ENCODE data around the gene GNAI1. TPM values are rescaled to one million over a fixed set of nuclear protein-coding genes. Genes with fewer than 3 reads are reported as not detected.
A peak's percentile ranks its signal among the peaks of the same experiment; 100 is the strongest.

Gene GNAI1
- total and polyA plus RNA-seq, 2 of the 13 experiments (the other 11 are each of a cell fraction or from before 2014, with no cell fraction given): 3.5 to 5.7 TPM

DNA sequence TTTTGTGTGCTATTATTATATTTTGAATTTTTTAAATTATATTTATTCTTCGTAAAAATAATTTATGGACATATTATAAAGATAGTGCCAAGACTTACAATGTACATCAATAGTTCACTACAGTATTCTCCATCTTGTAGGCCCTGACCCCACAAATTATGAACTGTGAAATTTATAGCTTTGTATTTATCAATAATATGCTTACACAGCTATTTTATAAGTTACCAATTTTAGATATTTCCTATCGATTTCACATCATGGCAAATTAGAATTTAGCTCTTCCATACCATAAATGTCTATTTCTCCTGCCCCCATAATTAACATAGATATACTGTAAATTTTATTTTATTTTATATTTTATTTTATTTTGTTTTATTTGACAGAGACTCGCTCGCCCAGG lies 34.4 kb upstream of the GNAI1 start:
- no peak for FAIRE-seq
- H3K27me3 ChIP-seq (ENCODE audit: control insufficient read depth in 1 of 2, insufficient read depth in 2 of 2, low read length in 2 of 2): no peaks in the 10 kb centered on the region
- no peaks in the 10 kb centered on the region for H3K36me3 ChIP-seq (replicated peaks in 1 of 2; ENCODE audit: control insufficient read depth in 1 of 2, insufficient read depth in 2 of 2, low read length in 2 of 2)
- DNase-seq (ENCODE audit: low spot score): no peak
- no peak overlapping the region for H3K27ac ChIP-seq (ENCODE audit: extremely low read length, insufficient read depth, low read length)
- intact Hi-C loops (cut with micrococcal nuclease; ENCODE audit: unreplicated experiment): no loop called here
- no peaks in the 10 kb centered on the region for H3K79me2 ChIP-seq (ENCODE audit: insufficient read depth, low read length)
- H3K4me2 ChIP-seq (ENCODE audit: low read depth, low read length): no peak overlapping the region
- no TSS peak for BruUV-seq (replicated peaks)
- H2AFZ ChIP-seq (ENCODE audit: low read length): no peak overlapping the region
- no peak overlapping the region for H3K9ac ChIP-seq (ENCODE audit: insufficient read depth, low read depth, low read length)
- TF ChIP-seq AGO1 (IDR thresholded peaks at IDR 0.05; ENCODE audit: low read depth, low read length, poor library complexity, severe bottlenecking) (no peak), MAFF (IDR thresholded peaks at IDR 0.05; ENCODE audit: low read depth, low read length) (peak; percentile 85), MAFK (conservative IDR thresholded peaks at IDR 0.05 in 1 of 2, IDR thresholded peaks at IDR 0.05 in 1 of 2; ENCODE audit: low read length in 2 of 2) (peak; percentile 79 to 92)
- no peaks in the 10 kb centered on the region for H3K4me1 ChIP-seq (ENCODE audit: insufficient read depth, low read length)
- ChIA-PET CTCF (ENCODE audit: low intra/inter-chr PET ratio, low total read pairs) (no interaction called here), POLR2A (no interaction called here)
- WGBS (ENCODE audit: low lambda C conversion rate): 57% methylated on average over 4 of the region's 4 CpGs
- no peaks in the 10 kb centered on the region for H3K9me3 ChIP-seq (ENCODE audit: low read length)
- in situ Hi-C loops (cut with HindIII; ENCODE audit: extremely low pct_ligation_motif_present, low pct_unique_long_range_greater_than_20kb): no loop called here
- ATAC-seq: no peak
- no peak overlapping the region for H3K4me3 ChIP-seq (replicated peaks in 1 of 3; ENCODE audit: insufficient read depth in 1 of 3, low read depth in 2 of 3, low read length in 3 of 3)
- H4K20me1 ChIP-seq (ENCODE audit: insufficient read depth, low read length): no peaks in the 10 kb centered on the region

DNA sequence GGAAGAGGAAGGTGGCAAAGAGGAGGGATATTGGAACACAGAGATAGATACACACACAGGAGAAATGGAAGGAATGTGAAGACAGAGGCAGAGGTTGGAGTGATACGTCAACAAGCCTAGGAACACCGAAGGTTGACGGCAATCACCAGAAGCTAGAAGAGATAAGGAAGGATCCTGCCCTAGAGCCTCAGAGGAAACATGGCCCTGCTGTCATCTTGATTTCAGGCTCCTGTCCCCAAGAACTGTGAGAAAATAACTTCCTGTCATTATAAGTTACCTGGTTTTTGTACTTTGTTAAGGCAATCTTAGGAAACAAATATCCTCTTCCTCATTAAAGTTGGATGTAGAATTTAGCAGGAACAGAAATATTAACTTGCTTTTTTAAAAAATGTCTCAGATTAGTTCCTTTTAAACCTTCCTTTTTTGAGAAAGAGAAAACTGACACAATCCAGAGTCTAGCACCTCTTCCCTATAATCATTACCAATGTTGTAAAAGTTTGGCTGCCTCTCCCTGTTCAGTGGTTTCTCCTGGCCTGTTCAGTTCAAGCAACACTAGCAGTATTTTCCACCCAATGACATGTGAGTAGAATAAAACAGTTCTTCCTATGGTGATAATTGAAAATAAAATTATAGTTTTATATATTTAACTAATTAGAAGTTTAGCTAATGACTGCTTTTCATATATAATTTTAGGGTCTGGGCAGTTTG lies 28.8 kb upstream of the GNAI1 start:
- no peak overlapping the region for H3K27ac ChIP-seq (ENCODE audit: extremely low read length, insufficient read depth, low read length)
- H3K27me3 ChIP-seq (ENCODE audit: control insufficient read depth in 1 of 2, insufficient read depth in 2 of 2, low read length in 2 of 2): no peaks in the 10 kb centered on the region
- no peaks in the 10 kb centered on the region for H3K36me3 ChIP-seq (replicated peaks in 1 of 2; ENCODE audit: control insufficient read depth in 1 of 2, insufficient read depth in 2 of 2, low read length in 2 of 2)
- CTCF ChIA-PET (ENCODE audit: low intra/inter-chr PET ratio, low total read pairs): no interaction called here
- no TSS peak for BruUV-seq (replicated peaks)
- no peaks in the 10 kb centered on the region for H3K79me2 ChIP-seq (ENCODE audit: insufficient read depth, low read length)
- intact Hi-C loops (cut with micrococcal nuclease; ENCODE audit: unreplicated experiment) (no loop called here), in situ Hi-C loops (cut with HindIII; ENCODE audit: extremely low pct_ligation_motif_present, low pct_unique_long_range_greater_than_20kb) (no loop called here)
- whole genome bisulfite sequencing (ENCODE audit: low lambda C conversion rate): 85% methylated on average over 3 of the region's 3 CpGs
- FAIRE-seq (no peak), ATAC-seq (no peak), DNase-seq (ENCODE audit: low spot score) (no peak)
- no peak overlapping the region for H3K4me2 ChIP-seq (ENCODE audit: low read depth, low read length)
- POLR2A ChIA-PET: no interaction called here
- no peaks in the 10 kb centered on the region for H3K9me3 ChIP-seq (ENCODE audit: low read length)
- H2AFZ ChIP-seq (ENCODE audit: low read length): no peak overlapping the region
- H3K9ac ChIP-seq (ENCODE audit: insufficient read depth, low read depth, low read length): no peak overlapping the region
- no peaks in the 10 kb centered on the region for H4K20me1 ChIP-seq (ENCODE audit: insufficient read depth, low read length)
- no peaks in the 10 kb centered on the region for H3K4me1 ChIP-seq (ENCODE audit: insufficient read depth, low read length)
- no peak overlapping the region for H3K4me3 ChIP-seq (replicated peaks in 1 of 3; ENCODE audit: insufficient read depth in 1 of 3, low read depth in 2 of 3, low read length in 3 of 3)
- TF ChIP-seq ZNF83 (CRISPR knock-in tag; IDR thresholded peaks at IDR 0.05; ENCODE audit: borderline replicate concordance): no peak
- TF ChIP-seq MEIS1 (CRISPR knock-in tag; IDR thresholded peaks at IDR 0.05; ENCODE audit: borderline replicate concordance): no peak
- TF ChIP-seq ZSCAN9 (CRISPR knock-in tag; IDR thresholded peaks at IDR 0.05; ENCODE audit: borderline replicate concordance): no peak
- TF ChIP-seq, protein P1, sequence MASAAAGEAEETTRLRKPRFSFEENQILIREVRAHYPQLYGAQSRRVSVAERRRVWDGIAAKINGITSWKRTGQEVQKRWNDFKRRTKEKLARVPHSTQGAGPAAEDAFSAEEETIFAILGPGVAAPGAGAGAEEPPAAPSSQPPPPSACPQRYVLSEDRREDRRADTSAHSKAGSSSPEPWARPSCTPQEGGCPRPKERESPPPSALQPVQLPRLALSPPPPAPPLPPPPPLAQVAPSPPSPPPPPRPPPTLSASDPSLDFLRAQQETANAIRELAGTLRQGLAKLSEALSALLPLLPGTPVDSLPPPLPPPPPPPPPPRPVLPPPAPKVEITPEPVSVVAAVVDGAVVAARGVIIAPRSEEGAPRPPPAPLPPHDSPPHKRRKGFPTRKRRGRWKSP (CRISPR knock-in tag; IDR thresholded peaks at IDR 0.05): no peak
- TF ChIP-seq ZNF331 (CRISPR knock-in tag; IDR thresholded peaks at IDR 0.05): no peak
- TF ChIP-seq TBP (CRISPR knock-in tag; IDR thresholded peaks at IDR 0.05): no peak
- TF ChIP-seq, protein P2, sequence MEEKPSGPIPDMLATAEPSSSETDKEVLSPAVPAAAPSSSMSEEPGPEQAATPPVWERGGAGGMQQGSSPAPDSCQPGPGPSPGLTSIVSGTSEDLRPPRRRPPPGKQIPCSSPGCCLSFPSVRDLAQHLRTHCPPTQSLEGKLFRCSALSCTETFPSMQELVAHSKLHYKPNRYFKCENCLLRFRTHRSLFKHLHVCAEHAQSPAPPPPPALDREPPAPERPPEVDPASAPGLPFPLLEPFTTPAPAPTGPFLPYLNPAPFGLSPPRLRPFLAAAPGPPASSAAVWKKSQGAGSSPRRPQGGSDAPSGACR (CRISPR knock-in tag; IDR thresholded peaks at IDR 0.05): no peak
- TF ChIP-seq ZNF75D (CRISPR knock-in tag; IDR thresholded peaks at IDR 0.05; ENCODE audit: borderline replicate concordance): no peak
- no peak for TF ChIP-seq TARDBP (CRISPR knock-in tag; IDR thresholded peaks at IDR 0.05)
